HPDE6-E6E7 (cell line): ENCODE measurements around the gene MLEC.
"Not testable (repeated sequence)": the region's sequence is repeated elsewhere in the genome, so short reads cannot be mapped to it uniquely, and the experiment has no call there.

ENCODE experiments used
- DNase-seq: peaks from one replicate; pipeline ENCODE4 v3.0.0; 2011; ENCODE audit warnings: missing footprints; ENCODE audit errors: extremely low spot score

MLEC gene

GRCh38 chr12:120662879-120663278 is 24.1 kb upstream of the MLEC start:
- DNase-seq: no peak

GRCh38 chr12:120663741-120664140 is 23.2 kb upstream of the MLEC start:
- DNase-seq: no peak

GRCh38 chr12:120666571-120667390 is 20.2 kb upstream of the MLEC start:
- DNase-seq: no peak

- no peak for DNase-seq
Observed at GRCh38 chr12:120668091-120668867, 18.7 kb upstream of the MLEC start.

- DNase-seq: no peak
Observed at GRCh38 chr12:120668868-120669840, 17.8 kb upstream of the MLEC start.

GRCh38 chr12:120670237-120670636 is 16.7 kb upstream of the MLEC start:
- not testable (repeated sequence) for DNase-seq

GRCh38 chr12:120670667-120671066 is 16.3 kb upstream of the MLEC start:
- DNase-seq: no peak

- no peak for DNase-seq
Observed at GRCh38 chr12:120674097-120674636, 12.8 kb upstream of the MLEC start.

GRCh38 chr12:120677765-120678473 is 9.0 kb upstream of the MLEC start:
- DNase-seq: no peak

- DNase-seq: no peak
Observed at GRCh38 chr12:120678572-120678971, 8.4 kb upstream of the MLEC start.

GRCh38 chr12:120680165-120680738 is 6.7 kb upstream of the MLEC start:
- DNase-seq: no peak

GRCh38 chr12:120684523-120684932 is 2.4 kb upstream of the MLEC start:
- DNase-seq: no peak

- DNase-seq: no peak
Observed at GRCh38 chr12:120685522-120685921, 1.4 kb upstream of the MLEC start.

GRCh38 chr12:120686151-120686689 is 729 bp upstream of the MLEC start:
- peak; percentile 92 for DNase-seq

GRCh38 chr12:120687578-120688289 is 785 bp downstream of the MLEC start:
- DNase-seq: no peak

GRCh38 chr12:120688527-120689071 is 1.6 kb downstream of the MLEC start:
- DNase-seq: no peak

GRCh38 chr12:120689397-120690082 is 2.6 kb downstream of the MLEC start:
- DNase-seq: no peak

- no peak for DNase-seq
Observed at GRCh38 chr12:120690083-120690450, 3.1 kb downstream of the MLEC start.

GRCh38 chr12:120690978-120691377 is 4.0 kb downstream of the MLEC start:
- DNase-seq: no peak
